GM19324 (cell line): ENCODE data around the gene LRMDA.

Experiments
- ATAC-seq: cut with Tn5 transposase; IDR thresholded peaks from one replicate; pipeline ENCODE4 v1.9.1; 2021; ENCODE audit warnings: mild to moderate bottlenecking, moderate library complexity; ENCODE audit not compliant: unreplicated experiment, low FRiP score

LRMDA gene

DNA sequence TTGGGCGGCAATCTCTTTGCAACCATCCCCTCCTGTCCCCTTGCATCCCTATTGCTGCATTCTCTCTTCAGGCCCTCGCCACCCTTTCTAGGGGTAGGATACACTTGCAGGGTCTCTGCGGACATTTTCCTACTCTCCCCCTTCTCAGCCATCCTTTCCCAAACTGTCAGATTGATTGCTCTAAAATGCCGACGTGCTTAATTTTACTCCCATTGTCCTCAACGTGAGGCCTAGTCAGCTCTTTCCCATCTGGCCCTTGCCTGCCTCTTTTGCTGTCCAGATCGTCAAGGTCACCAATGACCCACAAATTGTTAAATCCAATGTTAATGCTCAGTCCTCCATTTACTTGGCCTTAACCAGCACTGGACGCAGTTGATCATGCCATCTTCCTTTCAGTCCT, 12.7 kb upstream of the LRMDA start:
- no peak for ATAC-seq

DNA sequence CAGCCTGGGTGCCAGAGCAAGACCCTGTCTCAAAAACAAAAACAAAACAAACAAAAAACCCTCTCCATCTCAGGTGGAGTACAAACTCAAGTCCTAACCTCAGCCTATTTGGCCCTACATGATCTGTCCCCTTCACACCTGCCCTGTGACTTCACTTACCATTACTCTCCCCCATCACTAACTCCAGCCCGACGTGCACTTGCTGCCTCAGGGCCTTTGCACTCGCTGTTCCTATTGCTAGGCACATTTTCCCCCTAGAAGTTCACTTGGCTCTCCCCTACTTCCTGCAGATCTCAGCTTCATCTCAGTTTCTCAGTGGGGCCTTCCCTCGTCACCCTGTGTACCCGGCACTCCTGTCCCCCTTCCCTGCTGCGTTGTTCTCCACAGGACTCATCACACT, 8.5 kb upstream of the LRMDA start:
- no peak for ATAC-seq

DNA sequence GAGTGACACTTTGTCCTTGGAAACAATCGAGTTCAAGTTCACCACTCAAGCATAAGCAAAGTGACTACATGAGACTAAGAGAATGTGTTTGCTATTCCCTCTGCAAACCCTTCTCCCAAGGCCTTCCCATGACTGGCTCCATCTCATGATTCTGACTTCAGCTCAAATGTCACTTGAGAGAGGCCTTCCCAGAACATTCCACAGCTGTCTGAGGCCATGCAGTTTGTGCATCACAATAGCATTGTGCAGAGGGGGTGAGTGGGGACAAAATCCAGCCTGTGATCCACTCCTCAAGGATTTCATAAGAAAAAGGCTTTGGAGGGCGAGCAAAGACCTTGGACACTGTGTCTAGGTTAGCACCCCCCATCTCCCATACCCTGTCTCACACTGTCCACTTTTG, 6.9 kb upstream of the LRMDA start:
- ATAC-seq: no peak

DNA sequence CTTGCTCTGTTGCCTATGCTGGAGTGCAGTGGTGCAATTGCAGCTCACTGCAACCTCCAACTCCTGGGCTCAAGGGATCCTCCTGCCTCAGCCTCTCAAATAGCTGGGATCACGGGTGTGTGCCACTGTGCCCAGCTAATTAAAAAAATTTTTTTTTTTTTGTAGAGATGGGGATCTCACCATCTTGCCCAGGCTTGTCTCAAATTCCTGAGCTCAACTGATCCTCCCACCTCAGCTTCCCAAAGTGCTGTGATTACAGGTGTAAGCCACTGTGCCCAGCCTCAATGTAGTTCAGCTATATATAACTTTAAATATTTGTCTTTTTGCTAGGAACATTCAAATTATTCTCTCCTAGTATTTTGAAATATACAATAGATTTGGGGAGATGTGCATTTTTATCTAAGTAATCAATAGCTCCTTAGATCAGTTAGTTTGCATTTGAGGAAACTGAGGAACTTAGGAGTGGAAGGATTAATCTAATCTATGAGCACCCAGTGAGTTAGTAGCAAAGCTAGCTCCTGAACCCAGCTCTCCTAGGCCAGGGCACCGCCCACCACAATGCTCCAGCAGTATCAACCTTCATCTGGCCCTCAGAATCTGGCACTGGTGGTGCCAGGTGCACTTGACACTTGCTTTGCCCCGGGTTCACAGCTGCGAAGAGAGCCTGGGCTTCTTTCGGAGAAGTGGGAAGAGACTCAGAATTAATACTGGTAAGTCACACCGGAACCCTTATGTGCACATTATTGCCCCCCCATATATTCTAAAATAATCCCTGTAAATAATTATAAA, 5.9 kb upstream of the LRMDA start:
- no peak for ATAC-seq

DNA sequence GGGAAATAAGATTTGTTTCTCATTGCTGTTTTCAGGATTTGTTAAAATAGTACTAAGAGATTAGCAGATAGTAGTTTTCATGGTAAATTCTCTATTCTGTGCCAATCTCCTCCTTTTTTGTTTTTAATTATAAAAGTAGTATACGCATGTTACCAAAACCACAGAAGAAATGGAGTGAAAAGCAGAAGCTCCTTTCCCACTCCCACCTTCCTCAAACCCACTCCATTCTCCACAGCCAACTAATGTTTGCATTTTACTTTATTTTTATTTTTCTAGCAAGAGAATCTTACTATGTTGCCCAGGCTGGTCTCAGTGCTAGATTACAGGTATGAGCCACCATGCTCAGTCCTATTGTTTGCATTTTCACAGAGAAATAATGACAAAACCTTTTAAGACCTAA, 4.5 kb upstream of the LRMDA start:
- no peak for ATAC-seq

DNA sequence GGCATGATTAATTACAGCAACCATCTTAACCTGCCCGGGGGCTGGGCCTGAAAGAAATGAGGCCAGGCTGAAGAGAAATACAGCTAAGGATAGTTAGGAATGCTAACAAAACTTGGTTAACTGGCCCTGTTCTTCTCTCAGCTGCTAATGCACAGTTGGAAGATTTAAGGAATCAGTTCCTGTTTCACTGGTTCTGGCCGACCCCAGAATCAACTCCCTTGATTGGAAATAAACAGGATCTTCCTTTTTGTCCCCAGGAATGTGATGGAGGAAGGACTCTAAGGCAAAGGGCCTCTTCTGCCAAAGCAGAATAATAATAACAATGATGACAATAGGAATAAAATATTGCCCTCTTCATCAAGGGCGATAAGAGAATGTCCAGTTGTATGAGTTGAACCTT, 3.5 kb upstream of the LRMDA start:
- no peak for ATAC-seq

DNA sequence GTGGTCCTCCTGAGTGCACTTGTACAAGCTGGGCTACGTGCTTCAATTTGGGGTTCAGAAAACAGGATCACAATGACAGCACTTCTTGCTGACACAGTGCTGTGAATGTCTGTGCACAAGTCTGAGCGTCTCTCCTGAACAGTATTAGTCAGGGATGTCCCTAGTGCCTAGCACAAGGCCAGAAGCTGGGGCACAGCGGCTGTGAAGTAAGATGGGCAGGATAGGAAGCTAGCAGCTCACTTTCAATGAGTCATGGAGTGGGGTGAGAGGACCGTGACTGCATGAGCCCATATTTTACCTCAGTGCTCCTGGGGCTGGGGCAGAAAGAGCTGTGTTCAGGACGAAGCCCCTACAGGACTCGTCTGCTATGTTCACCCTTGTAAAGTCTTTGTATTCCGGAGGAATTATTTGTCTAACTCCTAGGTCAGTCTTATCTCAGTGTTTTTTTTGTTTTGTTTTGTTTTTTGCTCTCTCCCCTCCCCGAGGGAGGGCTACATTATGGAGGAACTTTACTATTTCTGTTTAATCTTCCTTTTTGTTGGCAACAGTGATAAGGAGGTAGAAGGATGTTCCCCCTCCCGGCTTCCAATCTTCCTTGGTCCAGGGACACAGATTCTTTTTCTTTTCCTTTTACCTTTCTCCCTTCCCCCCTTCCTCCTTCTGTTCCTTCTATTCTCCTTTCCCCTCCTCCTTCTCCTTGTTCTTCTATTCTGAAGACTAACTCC, 2.8 kb upstream of the LRMDA start:
- no peak for ATAC-seq

DNA sequence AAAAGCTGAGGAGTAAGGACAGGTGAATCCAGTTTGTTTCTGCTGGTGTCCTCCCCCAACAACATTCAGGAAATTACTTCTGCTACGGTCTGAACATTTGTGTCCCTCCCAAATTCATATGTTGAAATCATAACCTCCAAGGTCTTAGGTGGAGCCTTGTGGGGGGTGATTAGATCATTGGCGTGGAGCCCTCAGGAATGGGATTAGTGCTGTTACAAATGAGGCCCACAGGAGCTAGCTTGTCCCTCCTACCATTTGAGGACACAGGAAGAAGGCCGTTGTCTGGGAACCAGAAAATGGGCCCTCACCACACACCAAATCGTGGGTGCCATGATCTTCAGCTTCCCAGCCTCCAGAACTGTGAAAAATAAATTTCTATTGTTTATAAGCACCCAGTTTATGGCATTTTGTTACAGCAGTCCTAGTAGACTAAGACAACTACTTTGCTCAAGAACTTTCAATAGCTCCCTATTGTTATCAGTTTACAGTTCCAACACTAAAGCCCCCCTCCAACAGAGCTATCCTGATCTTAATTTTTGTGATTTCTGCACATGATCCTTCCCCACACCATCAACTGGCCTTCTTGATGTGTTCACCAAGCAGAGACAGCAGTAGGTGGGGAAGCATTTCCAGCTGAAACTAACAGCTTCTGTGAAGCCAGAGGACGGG, 2.1 kb upstream of the LRMDA start:
- ATAC-seq: no peak

DNA sequence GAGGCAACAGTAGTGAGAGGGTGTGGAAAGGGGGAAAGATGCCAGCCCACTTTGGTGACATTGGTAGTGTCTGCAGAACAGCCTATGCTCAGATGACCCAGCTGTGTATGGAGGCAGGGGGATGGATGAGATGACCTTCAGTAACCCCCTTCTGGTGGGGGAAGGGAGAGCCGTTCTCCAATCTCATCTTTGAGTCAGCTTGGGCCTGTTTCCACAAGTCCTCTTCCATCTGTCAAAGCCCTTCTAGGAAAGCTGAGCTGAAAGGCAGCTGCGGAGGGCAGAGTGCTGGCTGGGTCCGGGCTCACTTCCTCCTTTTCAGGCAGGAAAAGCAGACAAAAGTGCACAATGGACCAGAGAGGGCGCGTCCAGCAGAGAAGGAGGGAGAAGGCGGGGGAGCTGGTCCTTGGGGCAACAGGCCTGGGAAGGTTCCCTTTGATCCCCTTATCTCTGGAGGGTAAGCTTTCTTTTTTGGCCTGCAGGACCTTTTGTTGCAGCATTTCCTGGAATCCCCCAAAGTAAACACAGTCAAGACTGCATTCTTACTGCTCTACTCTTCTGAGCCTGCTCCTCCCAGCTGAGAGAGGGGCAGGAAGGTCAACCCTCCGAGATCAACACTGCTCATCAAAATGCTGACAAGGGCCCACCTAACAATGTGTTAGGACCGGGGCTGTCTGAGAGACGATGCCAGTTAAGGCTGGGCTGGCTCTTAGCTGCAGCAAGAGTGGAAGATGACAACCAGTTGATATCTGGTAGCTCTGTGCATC, 1.2 kb upstream of the LRMDA start:
- ATAC-seq: no peak

DNA sequence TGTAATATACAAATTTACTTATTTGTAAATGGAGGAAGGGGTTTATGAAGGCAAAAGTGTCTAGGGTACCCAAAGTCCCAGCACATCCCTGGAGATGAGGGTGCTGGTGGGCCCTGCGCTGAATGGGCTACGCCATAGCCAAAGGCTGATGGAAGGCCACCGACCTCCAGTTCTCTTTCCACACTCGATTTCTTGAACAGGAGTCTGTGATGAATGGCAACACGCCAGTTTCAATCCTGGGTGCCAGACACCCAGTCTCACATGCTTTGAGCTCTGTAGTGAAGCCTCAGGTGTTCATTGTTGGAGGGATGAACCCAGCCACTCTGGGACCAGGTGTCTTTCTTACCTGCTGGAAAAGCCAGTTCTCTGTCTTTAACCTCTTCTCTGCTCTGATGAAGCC, 752 bp downstream of the LRMDA start:
- ATAC-seq: no peak

DNA sequence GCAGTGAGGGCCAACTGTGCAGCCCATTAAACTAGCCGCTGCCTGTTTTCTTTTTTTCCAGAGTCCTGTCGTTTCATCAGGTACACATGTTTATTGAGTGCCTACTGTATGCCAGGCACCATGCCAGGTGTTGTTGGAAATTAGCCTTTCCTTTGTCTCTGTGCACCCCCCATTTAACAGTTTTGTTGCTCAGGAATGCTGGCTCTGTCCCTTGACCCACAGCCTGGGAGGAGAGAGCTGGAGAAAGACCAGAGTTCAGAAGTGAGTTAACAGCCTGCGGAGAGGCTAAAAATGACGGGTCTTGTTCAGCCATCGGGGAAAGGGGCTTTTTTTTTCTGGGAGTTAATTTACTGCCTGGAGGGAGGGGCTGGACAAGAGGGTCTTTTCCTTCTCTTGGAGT, 1.3 kb downstream of the LRMDA start:
- ATAC-seq: no peak

DNA sequence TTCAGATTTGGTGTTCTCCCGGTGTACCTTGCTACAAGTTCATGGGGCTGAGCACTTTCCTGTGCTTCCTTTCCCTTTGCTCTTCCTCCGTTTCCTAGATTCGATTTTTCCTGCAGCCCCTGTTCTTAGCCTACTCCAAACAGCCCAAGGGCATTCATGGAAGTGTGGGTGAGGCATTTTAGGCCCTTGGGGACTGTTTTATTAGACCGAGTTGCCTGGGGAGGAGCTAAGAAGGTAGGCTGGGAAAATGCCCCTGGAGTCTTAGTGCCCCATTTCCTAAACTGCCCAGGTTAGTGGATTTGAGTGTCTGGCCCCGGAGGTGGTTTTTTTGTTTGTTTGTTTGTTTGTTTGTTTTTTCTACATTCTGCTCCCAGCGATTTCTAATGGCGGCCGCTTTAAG, 1.8 kb downstream of the LRMDA start:
- ATAC-seq: no peak

DNA sequence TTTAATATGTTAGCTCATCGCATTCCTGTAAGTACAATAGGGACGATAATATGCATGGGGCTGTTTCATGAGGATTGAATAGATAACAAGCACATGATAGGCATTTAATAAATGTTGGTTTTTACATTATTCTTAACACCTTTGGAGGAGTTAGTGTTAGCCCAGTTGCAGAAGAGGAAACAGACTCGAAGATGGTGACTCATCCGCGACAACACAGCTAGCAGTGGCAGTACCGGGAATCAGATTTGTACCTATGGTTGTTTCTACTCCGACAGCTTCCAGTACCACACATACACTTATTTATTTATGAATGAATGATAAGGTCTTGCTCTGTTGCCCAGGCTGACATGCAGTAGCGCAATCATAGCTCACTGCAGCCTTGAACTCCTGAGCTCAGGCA, 2.9 kb downstream of the LRMDA start:
- ATAC-seq: no peak

DNA sequence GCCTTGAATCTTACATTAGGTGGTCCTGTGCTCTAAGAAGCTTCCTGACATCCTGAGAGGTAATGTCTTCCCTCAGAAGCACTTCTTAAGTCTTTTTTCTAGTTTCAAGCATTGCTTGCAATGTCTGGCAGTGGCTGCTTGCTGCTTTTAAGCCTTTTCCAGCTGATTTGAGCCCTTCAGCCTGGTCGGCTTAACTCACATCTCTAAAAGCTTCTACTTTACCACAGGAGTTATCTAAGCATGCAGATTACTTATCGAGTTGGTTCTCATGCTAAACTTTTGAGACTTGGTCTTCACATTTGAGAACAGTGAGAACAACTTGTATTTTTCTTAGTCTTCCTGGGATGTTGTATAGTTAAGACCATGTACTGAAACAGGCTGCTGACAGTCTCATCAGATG, 3.9 kb downstream of the LRMDA start:
- no peak for ATAC-seq

DNA sequence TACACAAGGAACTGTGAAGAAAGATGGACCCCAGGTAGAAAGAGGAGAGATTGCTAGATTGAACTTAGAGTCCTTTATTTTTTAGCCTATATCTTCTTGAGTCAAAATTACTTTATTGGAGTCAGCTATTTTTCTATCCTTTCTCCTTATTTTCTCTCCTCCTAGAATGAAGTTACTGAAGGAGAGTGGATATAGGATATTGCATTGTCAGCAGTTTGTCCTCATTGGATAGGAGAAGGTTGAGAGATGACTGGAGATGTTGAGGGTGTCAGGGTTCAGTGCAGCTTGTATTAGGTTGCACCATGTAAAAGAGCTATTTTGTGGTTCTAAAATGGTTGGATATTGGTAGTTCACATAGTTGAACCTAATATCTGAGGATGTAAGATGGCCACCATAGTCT, 5.5 kb downstream of the LRMDA start:
- ATAC-seq: no peak

DNA sequence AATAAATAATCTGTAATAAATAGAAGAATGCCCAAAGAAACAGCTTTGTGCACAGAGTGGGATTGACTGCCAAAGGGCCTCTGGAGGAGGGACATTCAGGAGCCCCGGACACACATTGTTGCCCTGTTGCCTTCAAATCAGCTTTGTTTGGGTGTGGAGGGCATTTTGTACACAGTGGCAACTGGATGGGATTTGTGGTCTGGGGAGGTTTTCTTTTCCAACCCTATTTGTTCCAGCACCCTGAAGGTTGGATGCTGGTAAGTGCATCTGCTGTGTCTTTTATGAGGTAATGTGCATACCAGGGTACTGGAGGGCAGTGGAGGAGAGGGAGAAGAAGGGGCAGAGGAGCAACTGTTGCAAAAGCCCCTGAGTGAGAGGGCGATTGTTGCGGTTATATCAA, 6.3 kb downstream of the LRMDA start:
- ATAC-seq: no peak

DNA sequence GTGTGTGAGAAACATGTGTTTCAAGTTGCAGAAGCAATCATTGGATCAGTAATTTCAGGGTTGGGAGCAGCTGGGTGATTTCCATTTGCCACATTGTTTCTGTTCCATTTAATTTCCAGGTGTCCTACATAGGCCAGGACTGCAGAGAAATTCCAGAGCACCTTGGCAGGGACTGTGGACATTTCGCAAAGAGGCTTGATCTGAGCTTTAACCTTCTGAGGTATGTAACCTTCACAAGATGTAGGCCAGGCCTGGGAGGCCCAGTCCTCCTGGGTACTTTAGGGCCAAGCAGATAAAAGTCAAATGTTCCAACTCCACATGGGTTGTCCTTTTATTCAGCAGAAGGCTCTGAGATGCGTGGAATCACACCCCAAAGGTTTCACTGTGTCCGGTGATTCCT, 6.9 kb downstream of the LRMDA start:
- ATAC-seq: no peak

DNA sequence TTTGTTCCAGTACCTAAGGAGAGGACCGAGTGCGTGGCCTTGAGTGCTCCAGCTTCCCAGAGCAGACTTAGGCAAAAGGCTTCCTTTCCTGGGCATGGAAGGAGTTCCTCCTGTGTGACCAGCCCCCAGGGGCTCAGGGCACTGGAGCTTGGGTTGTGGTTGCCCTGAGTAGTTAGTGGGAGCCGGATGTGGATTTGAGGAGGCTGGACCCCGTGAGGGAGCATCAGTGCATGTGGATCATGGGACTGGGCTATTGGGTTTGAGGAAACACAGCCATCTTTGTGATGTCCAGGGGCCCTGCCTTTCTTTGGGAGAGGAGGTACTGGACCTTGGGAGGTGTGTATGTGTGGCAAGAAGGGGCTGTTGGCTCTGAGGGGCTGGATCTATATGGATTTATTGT, 8.4 kb downstream of the LRMDA start:
- ATAC-seq: no peak

DNA sequence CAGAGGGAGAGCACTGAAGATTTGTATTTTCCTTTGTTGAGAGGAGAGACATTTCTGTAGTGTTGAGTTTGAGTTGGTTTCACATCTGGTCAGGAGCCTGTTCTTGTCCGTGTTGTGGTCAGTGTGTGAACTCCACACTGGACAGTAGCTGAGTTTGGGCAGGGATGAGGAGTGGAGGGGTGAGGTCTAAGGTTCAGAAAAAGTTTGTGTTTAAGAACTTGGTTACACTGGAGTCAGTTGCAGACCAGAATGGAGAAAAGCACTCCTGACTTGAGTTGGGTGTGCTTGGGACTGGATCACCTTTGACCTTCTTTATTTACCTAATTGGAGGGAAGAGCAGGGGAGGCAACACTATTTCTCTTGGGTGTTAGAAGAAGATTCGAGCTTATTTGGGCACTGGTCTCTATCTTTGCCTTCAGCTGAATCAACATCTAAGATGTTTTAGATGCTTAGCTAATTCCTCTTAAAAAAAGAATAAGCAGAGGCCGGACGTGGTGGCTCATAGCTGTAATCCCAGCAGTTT, 8.9 kb downstream of the LRMDA start:
- no peak for ATAC-seq

DNA sequence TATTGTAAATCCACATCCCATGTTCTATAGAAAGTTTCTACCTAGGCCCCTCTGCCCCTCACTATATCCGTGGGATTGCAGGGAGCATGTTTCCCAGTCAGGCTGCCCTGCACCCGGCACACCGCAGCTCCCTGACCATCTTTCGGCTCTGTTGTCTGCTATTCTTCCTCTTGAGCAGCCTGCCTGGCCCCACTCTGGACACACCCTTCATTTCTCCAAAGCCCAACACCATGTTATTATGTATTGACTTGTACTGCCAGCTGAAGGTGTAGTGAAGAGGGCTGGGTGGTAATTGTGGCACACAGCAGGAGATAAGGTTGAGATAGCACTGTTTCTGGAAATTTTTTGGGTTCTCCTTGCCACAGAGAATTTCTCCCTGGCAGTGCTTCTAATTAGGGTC, 9.8 kb downstream of the LRMDA start:
- no peak for ATAC-seq

DNA sequence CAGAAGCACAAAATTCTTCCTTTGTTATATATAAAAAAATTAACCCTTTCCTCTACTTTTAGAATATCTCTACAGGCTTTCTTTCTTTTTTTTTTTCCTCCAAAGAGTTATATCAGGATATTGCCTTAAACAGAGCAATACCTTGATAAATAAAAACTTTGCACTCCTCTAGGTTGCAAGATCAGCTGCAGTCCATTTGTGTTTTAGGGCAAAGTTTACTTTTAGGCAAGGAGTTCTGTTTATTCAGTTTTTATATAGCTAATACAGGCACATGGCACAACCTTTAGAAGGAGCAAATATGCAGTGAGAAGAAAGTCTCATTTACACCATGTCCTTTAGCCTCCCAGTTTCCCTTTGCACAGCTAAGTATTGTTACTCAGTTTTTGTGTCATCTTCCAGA, 10.3 kb downstream of the LRMDA start:
- ATAC-seq: no peak
